HepG2 (cell line): ENCODE data around the gene SNX30. TPM values are rescaled to one million over a fixed set of nuclear protein-coding genes. Genes with fewer than 3 reads are reported as not detected.

Experiments used
- CBX5 ChIP-seq: sonication (generic); formaldehyde crosslinking; IDR thresholded peaks from 2 replicates; pipeline ENCODE4 v1.4.0; 2020; ENCODE audit warnings: missing genetic modification reagents, borderline replicate concordance
- CHD4 ChIP-seq: fragments of 200-600 bp; sonication (generic); IDR thresholded peaks from 2 replicates; pipeline ENCODE4 v1.7.0; 2017; ENCODE audit warnings: mild to moderate bottlenecking, low read length, borderline replicate concordance
- HNRNPL ChIP-seq: fragments of 200-400 bp; formaldehyde crosslinking; IDR thresholded peaks from 2 replicates; pipeline ENCODE4 v1.6.1; 2017; ENCODE audit warnings: mild to moderate bottlenecking, low read depth, low read length
- MTA1 ChIP-seq: sonication (generic); formaldehyde crosslinking; IDR thresholded peaks from 2 replicates; pipeline ENCODE4 v1.4.0; 2020; ENCODE audit warnings: missing genetic modification reagents, mild to moderate bottlenecking, borderline replicate concordance
- ONECUT2 ChIP-seq: sonication (generic); formaldehyde crosslinking; IDR thresholded peaks from 2 replicates; pipeline ENCODE4 v1.4.0; 2020; ENCODE audit warnings: missing genetic modification reagents
- PAWR ChIP-seq: sonication (generic); formaldehyde crosslinking; IDR thresholded peaks from 2 replicates; pipeline ENCODE4 v1.4.0; 2020; ENCODE audit warnings: missing genetic modification reagents, mild to moderate bottlenecking, borderline replicate concordance
- POLR2AphosphoS2 ChIP-seq: IDR thresholded peaks from 2 replicates; pipeline ENCODE4 v1.6.1; 2011; ENCODE audit warnings: low read depth, low read length, improper control_type of control experiment
- RCOR2 ChIP-seq: IDR thresholded peaks from 2 replicates; pipeline ENCODE4 v1.6.1; 2016; ENCODE audit warnings: missing biosample characterization, missing genetic modification reagents
- SAP130 ChIP-seq: IDR thresholded peaks from 2 replicates; pipeline ENCODE4 v1.6.1; 2016; ENCODE audit warnings: low read depth
- SMYD3 ChIP-seq: sonication (generic); formaldehyde crosslinking; IDR thresholded peaks from 2 replicates; pipeline ENCODE4 v1.8.1; 2023; ENCODE audit warnings: mild to moderate bottlenecking, missing genetic modification reagents
- YEATS2 ChIP-seq: sonication (generic); formaldehyde crosslinking; IDR thresholded peaks from 2 replicates; pipeline ENCODE4 v1.4.0; 2020; ENCODE audit warnings: missing genetic modification reagents, borderline replicate concordance
- ZBTB49 ChIP-seq: sonication (generic); formaldehyde crosslinking; IDR thresholded peaks from 2 replicates; pipeline ENCODE4 v1.4.0; 2020; ENCODE audit warnings: missing genetic modification reagents, borderline replicate concordance
- ZFP41 ChIP-seq: sonication (generic); formaldehyde crosslinking; IDR thresholded peaks from 2 replicates; pipeline ENCODE4 v1.4.0; 2020; ENCODE audit warnings: mild to moderate bottlenecking, missing genetic modification reagents, borderline replicate concordance
- ZIK1 ChIP-seq: sonication (generic); formaldehyde crosslinking; IDR thresholded peaks from 2 replicates; pipeline ENCODE4 v1.5.0; 2020; ENCODE audit warnings: mild to moderate bottlenecking, low read depth, missing genetic modification reagents, borderline replicate concordance
- ZNF329 ChIP-seq: sonication (generic); formaldehyde crosslinking; IDR thresholded peaks from 2 replicates; pipeline ENCODE4 v1.9.0; 2021; ENCODE audit warnings: low read depth, mild to moderate bottlenecking, missing genetic modification reagents
- ZNF337 ChIP-seq: sonication (generic); formaldehyde crosslinking; IDR thresholded peaks from 2 replicates; pipeline ENCODE4 v1.5.1; 2020; ENCODE audit warnings: missing genetic modification reagents, low read depth, mild to moderate bottlenecking, borderline replicate concordance
- ZNF501 ChIP-seq: sonication (generic); formaldehyde crosslinking; IDR thresholded peaks from 2 replicates; pipeline ENCODE4 v1.5.1; 2020; ENCODE audit warnings: mild to moderate bottlenecking, moderate library complexity, missing genetic modification reagents
- ZNF550 ChIP-seq: sonication (generic); formaldehyde crosslinking; IDR thresholded peaks from 2 replicates; pipeline ENCODE4 v1.4.0; 2020; ENCODE audit warnings: mild to moderate bottlenecking, missing genetic modification reagents, borderline replicate concordance
- ZNF552 ChIP-seq: sonication (generic); formaldehyde crosslinking; IDR thresholded peaks from 2 replicates; pipeline ENCODE4 v1.9.0; 2022; ENCODE audit warnings: missing genetic modification reagents, mild to moderate bottlenecking, borderline replicate concordance
- ZNF615 ChIP-seq: sonication (generic); formaldehyde crosslinking; IDR thresholded peaks from 2 replicates; pipeline ENCODE4 v1.5.0; 2020; ENCODE audit warnings: mild to moderate bottlenecking, missing genetic modification reagents, borderline replicate concordance
- ZNF784 ChIP-seq: sonication (generic); formaldehyde crosslinking; IDR thresholded peaks from 2 replicates; pipeline ENCODE4 v1.5.1; 2020; ENCODE audit warnings: missing genetic modification reagents, mild to moderate bottlenecking, borderline replicate concordance
- polyA plus RNA-seq, 8 experiments: library from polyadenylated mRNA; depleted of rRNA in 3 of 8; stranded (reverse) in 7 of 8; unstranded in 1 of 8; fragments of >200 nt; fragmentation: Illumina TruSeq in 4 of 8; extraction: Trizol in 4 of 8; gene quantifications; 2 replicates each; pipeline versions ENCODE4 v1.2.1 to v1.2.3, GENCODE V29; 2011 to 2016; ENCODE audit warnings: low read depth in 4 of 8, missing spikeins in 1 of 8, mixed read lengths in 1 of 8; ENCODE audit not compliant: insufficient read depth in 1 of 8
- total RNA-seq, 5 experiments: library from RNA; depleted of rRNA; stranded (reverse); fragments of >200 nt; fragmentation: Illumina TruSeq; extraction: Trizol; gene quantifications; 2 replicates each; pipeline ENCODE4 v1.2.3, GENCODE V29; 2016; ENCODE audit warnings: low read depth in 1 of 5
- TF ChIP-seq, protein P1 (sequence below): IDR thresholded peaks from 2 replicates; pipeline ENCODE4 v1.6.1; 2016; ENCODE audit warnings: mild to moderate bottlenecking, missing biosample characterization, missing genetic modification reagents
- TF ChIP-seq, protein P2 (sequence below): sonication (generic); formaldehyde crosslinking; IDR thresholded peaks from 2 replicates; pipeline ENCODE4 v1.4.0; 2020; ENCODE audit warnings: low read depth, mild to moderate bottlenecking, missing genetic modification reagents
- TF ChIP-seq, protein P3 (sequence below): sonication (generic); formaldehyde crosslinking; IDR thresholded peaks from 2 replicates; pipeline ENCODE4 v1.5.1; 2020; ENCODE audit warnings: mild to moderate bottlenecking, missing genetic modification reagents, moderate library complexity

Gene SNX30
- total and polyA plus RNA-seq, 2 of the 13 experiments (the other 11 are each of a cell fraction or from before 2014, with no cell fraction given), result 4.4 to 12.4 TPM

DNA sequence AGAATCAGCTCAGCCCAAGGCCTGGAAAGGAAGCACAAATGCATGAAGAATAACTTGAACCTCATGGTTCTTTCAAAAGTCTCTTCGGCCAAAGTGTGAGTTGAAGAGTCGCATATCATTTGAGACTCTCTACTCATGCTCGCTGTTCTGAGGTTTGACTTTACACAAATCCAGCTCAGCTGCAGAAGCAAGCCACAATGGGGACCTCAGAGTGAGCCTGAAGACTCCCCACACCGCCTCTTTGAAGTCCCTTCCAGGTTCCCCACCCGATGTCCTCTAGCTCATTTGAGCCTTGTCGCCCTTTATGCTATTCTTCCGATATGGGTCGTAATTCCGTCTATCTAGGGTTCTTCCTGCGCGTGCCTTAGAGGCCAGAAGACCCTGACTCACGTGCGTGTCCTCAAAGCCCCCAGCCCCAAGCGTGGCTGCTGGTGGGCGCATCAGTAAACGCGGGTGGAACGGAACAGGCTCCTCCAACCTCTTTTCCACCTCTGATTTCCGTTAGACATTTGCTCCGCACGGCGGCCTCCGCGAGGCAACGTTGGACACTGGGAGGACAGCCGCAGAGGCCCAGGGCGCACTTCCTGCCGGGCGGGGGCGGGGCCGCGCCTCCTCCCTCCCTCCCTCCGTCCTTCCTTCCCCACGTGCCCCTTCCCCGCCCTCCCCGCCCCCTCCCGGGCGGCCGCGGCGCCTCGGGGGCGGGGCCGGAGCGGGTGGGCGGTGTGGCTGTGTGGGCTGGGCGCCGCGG is at the start of gene SNX30 (continued):
- TF ChIP-seq, protein P1, sequence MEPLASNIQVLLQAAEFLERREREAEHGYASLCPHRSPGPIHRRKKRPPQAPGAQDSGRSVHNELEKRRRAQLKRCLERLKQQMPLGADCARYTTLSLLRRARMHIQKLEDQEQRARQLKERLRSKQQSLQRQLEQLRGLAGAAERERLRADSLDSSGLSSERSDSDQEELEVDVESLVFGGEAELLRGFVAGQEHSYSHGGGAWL (CRISPR knock-in tag), result peak; percentile 81
- peak; percentile 65; the same call in 1 of the 2 replicates for TF ChIP-seq RCOR2 (CRISPR knock-in tag)
- no peak; the same call in 1 of the 2 replicates for TF ChIP-seq ZNF784 (CRISPR knock-in tag)
- no peak for TF ChIP-seq ZFP41 (CRISPR knock-in tag)
- TF ChIP-seq PAWR (CRISPR knock-in tag), result no peak
- peak; percentile 94 for TF ChIP-seq SAP130
- no peak for TF ChIP-seq ZBTB49 (CRISPR knock-in tag)
- TF ChIP-seq ZNF337 (CRISPR knock-in tag), result no peak
- TF ChIP-seq, protein P2, sequence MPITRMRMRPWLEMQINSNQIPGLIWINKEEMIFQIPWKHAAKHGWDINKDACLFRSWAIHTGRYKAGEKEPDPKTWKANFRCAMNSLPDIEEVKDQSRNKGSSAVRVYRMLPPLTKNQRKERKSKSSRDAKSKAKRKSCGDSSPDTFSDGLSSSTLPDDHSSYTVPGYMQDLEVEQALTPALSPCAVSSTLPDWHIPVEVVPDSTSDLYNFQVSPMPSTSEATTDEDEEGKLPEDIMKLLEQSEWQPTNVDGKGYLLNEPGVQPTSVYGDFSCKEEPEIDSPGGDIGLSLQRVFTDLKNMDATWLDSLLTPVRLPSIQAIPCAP, result no peak
- TF ChIP-seq CBX5 (CRISPR knock-in tag), result peak; percentile 59; the same call in 1 of the 2 replicates
- TF ChIP-seq ONECUT2, result peak; percentile 13; the same call in 1 of the 2 replicates
- no peak for TF ChIP-seq ZNF329 (CRISPR knock-in tag)
- TF ChIP-seq CHD4, result no peak
- TF ChIP-seq POLR2AphosphoS2, result no peak
- TF ChIP-seq SMYD3 (CRISPR knock-in tag), result no peak
- TF ChIP-seq ZIK1, result no peak
- TF ChIP-seq ZNF550 (CRISPR knock-in tag), result no peak
- no peak for TF ChIP-seq ZNF552 (CRISPR knock-in tag)
- TF ChIP-seq YEATS2 (CRISPR knock-in tag), result peak; percentile 70; the same call in 1 of the 2 replicates
- TF ChIP-seq ZNF501 (CRISPR knock-in tag), result peak; percentile 69
- TF ChIP-seq, protein P3, sequence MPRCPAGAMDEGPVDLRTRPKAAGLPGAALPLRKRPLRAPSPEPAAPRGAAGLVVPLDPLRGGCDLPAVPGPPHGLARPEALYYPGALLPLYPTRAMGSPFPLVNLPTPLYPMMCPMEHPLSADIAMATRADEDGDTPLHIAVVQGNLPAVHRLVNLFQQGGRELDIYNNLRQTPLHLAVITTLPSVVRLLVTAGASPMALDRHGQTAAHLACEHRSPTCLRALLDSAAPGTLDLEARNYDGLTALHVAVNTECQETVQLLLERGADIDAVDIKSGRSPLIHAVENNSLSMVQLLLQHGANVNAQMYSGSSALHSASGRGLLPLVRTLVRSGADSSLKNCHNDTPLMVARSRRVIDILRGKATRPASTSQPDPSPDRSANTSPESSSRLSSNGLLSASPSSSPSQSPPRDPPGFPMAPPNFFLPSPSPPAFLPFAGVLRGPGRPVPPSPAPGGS (CRISPR knock-in tag), result no peak
- TF ChIP-seq ZNF615 (CRISPR knock-in tag), result no peak
- TF ChIP-seq HNRNPL, result no peak
- TF ChIP-seq MTA1 (CRISPR knock-in tag), result peak; percentile 61; the same call in 1 of the 2 replicates
